H7 (cell line): ENCODE measurements around the gene ZSCAN16. TPM values are rescaled to one million over a fixed set of nuclear protein-coding genes. Genes with fewer than 3 reads are reported as not detected.
A peak's percentile ranks its signal among the peaks of the same experiment; 100 is the strongest.
"Not testable (repeated sequence)": the region's sequence is repeated elsewhere in the genome, so short reads cannot be mapped to it uniquely, and the experiment has no call there.

ENCODE experiments used
- DNase-seq: peaks from one replicate; pipeline ENCODE4 v3.0.0; 2012
- H3K27me3 ChIP-seq: 2 replicates; pipeline ENCODE4 v1.6.0; 2011; ENCODE audit warnings: mild to moderate bottlenecking, low read length; ENCODE audit not compliant: control insufficient read depth, insufficient read depth
- H3K36me3 ChIP-seq: replicated peaks from 2 replicates; pipeline ENCODE4 v1.5.1; 2011; ENCODE audit warnings: low read length; ENCODE audit not compliant: control insufficient read depth, insufficient read depth
- H3K4me3 ChIP-seq: 2 replicates; pipeline ENCODE4 v1.5.1; 2011; ENCODE audit warnings: low read depth, mild to moderate bottlenecking, control low read depth, low read length, moderate library complexity; ENCODE audit not compliant: insufficient read depth
- total RNA-seq: library from RNA; depleted of rRNA; stranded (reverse); fragments of >200 nt; shearing (Covaris generic); gene quantifications from 2 replicates; pipeline ENCODE4 v1.2.3, GENCODE V29; 2014; rRNA removed

The ZSCAN16 gene
- 4.0 and 4.3 TPM in 2 replicates for total RNA-seq

GRCh38 chr6:28124350-28124970, at the start of gene ZSCAN16:
Gene ZSCAN16, plus strand, starts transcription at chr6:28124609. Its CDS starts 835 bp downstream, at chr6:28125444.
- Histone ChIP-seq H3K27me3 (no peaks in the 10 kb centered on the region), H3K36me3 (peaks cover 11% of the 10 kb centered on the region), H3K4me3 (peak within 1 kb of the TSS; percentile 81)
- peak; percentile 79 for DNase-seq

- no peak for DNase-seq
- no peaks in the 10 kb centered on the region for H3K36me3 ChIP-seq
These were observed 46.4 kb upstream of the ZSCAN16 start for GRCh38 chr6:28078050-28078449.

GRCh38 chr6:28078836-28079235, 45.6 kb upstream of the ZSCAN16 start:
- no peak overlapping the region for H3K4me3 ChIP-seq
- DNase-seq = no peak

More at GRCh38 chr6:28078050-28078449, 46.4 kb upstream of the ZSCAN16 start:
- Histone ChIP-seq H3K4me3 (no peak overlapping the region), H3K27me3 (no peaks in the 10 kb centered on the region; the same call in 1 of the 2 replicates)

GRCh38 chr6:28080381-28080630, 44.1 kb upstream of the ZSCAN16 start, which contains the start of gene ZNF165:
Gene ZNF165, plus strand, starts transcription at chr6:28080568. Its CDS starts 4,913 bp downstream, at chr6:28085481.
- H3K4me3 ChIP-seq = peak within 1 kb of the TSS; percentile 65
- DNase-seq, H3K36me3 ChIP-seq, H3K27me3 ChIP-seq: not testable (repeated sequence)

More at GRCh38 chr6:28078836-28079235, 45.6 kb upstream of the ZSCAN16 start:
- Histone ChIP-seq H3K36me3 (no peaks in the 10 kb centered on the region), H3K27me3 (no peaks in the 10 kb centered on the region; the same call in 1 of the 2 replicates)

- Histone ChIP-seq H3K4me3 (peak overlapping the region; percentile 65), H3K27me3 (no peaks in the 10 kb centered on the region; the same call in 1 of the 2 replicates), H3K36me3 (peaks cover 1% of the 10 kb centered on the region; the same call in 1 of the 2 replicates)
- peak; percentile 87 for DNase-seq
These were observed 43.6 kb upstream of the ZSCAN16 start for GRCh38 chr6:28080631-28081485.

GRCh38 chr6:28081486-28081751, 43.0 kb upstream of the ZSCAN16 start:
- Histone ChIP-seq H3K4me3 (peak overlapping the region; percentile 65), H3K27me3 (no peaks in the 10 kb centered on the region; the same call in 1 of the 2 replicates), H3K36me3 (peaks cover 2% of the 10 kb centered on the region)
- DNase-seq = no peak

- no peak for DNase-seq
- Histone ChIP-seq H3K27me3 (no peaks in the 10 kb centered on the region), H3K36me3 (peaks cover 5% of the 10 kb centered on the region), H3K4me3 (no peak overlapping the region)
These were observed 41.5 kb upstream of the ZSCAN16 start for GRCh38 chr6:28082939-28083338.

GRCh38 chr6:28089054-28089453, 35.4 kb upstream of the ZSCAN16 start:
- Histone ChIP-seq H3K36me3 (peaks cover 15% of the 10 kb centered on the region), H3K4me3 (no peak overlapping the region), H3K27me3 (no peaks in the 10 kb centered on the region)
- no peak for DNase-seq

- Histone ChIP-seq H3K27me3 (no peaks in the 10 kb centered on the region), H3K36me3 (peaks cover 14% of the 10 kb centered on the region), H3K4me3 (no peak overlapping the region)
- DNase-seq = peak; percentile 23
These were observed 33.4 kb upstream of the ZSCAN16 start for GRCh38 chr6:28090917-28091586.

- H3K36me3 ChIP-seq, H3K4me3 ChIP-seq, DNase-seq, H3K27me3 ChIP-seq: not testable (repeated sequence)
These were observed 22.2 kb upstream of the ZSCAN16 start for GRCh38 chr6:28102222-28102621.

- DNase-seq, H3K27me3 ChIP-seq, H3K4me3 ChIP-seq: not testable (repeated sequence)
These were observed 21.7 kb upstream of the ZSCAN16 start for GRCh38 chr6:28102699-28103098.

GRCh38 chr6:28104392-28105244, 19.8 kb upstream of the ZSCAN16 start:
- Histone ChIP-seq H3K27me3 (peaks cover 7% of the 10 kb centered on the region; the same call in 1 of the 2 replicates), H3K36me3 (no peaks in the 10 kb centered on the region), H3K4me3 (peak overlapping the region; percentile 76)
- peak; percentile 91 for DNase-seq

More at GRCh38 chr6:28102699-28103098, 21.7 kb upstream of the ZSCAN16 start:
- not testable (repeated sequence) for H3K36me3 ChIP-seq

GRCh38 chr6:28105245-28105639, 19.2 kb upstream of the ZSCAN16 start:
- H3K4me3 ChIP-seq = peak overlapping the region; percentile 76
- H3K36me3 ChIP-seq = no peaks in the 10 kb centered on the region
- peak; percentile 48 for DNase-seq
- peaks cover 7% of the 10 kb centered on the region; the same call in 1 of the 2 replicates for H3K27me3 ChIP-seq

- no peak for DNase-seq
- Histone ChIP-seq H3K4me3 (no peak overlapping the region), H3K27me3 (peaks cover 6% of the 10 kb centered on the region), H3K36me3 (no peaks in the 10 kb centered on the region)
These were observed 16.9 kb upstream of the ZSCAN16 start for GRCh38 chr6:28107506-28107905.
